H1 (cell line): ENCODE measurements around the gene LHX8. TPM values are rescaled to one million over a fixed set of nuclear protein-coding genes. Genes with fewer than 3 reads are reported as not detected.

Experiments
- CTCF ChIA-PET: fragments of 300-600 bp; sonication (Branson Sonifier 250); formaldehyde crosslinking; loops from one replicate; lab custom pipeline; 2021; ENCODE audit not compliant: partially characterized antibody; lab: Charles Lee
- POLR2A ChIA-PET: fragments of 300-600 bp; sonication (Branson Sonifier 250); formaldehyde crosslinking; loops from one replicate; lab custom pipeline; 2021; ENCODE audit warnings: inconsistent platforms; ENCODE audit not compliant: partially characterized antibody; lab: Charles Lee
- DNase-seq, 2 experiments: peaks; one replicate each; pipeline versions ENCODE4 v3.0.0 to v3.0.0-alpha.2; 2010 to 2022; ENCODE audit warnings: low spot score in 2 of 2, low read depth in 1 of 2, mixed read lengths in 1 of 2
- FAIRE-seq: peaks from 2 replicates; lab custom pipeline; 2011; peaks lifted over from hg19 to GRCh38; lab: Jason Lieb, UNC
- H2AFZ ChIP-seq: 2 replicates; pipeline ENCODE4 v1.8.1; 2012; ENCODE audit warnings: low read length, inconsistent platforms
- H2AK5ac ChIP-seq: 2 replicates; pipeline ENCODE4 v1.6.1; 2013; ENCODE audit warnings: low read depth, low read length
- H2BK120ac ChIP-seq: replicated peaks from 2 replicates; pipeline ENCODE3; 2013; ENCODE audit warnings: low read depth, low read length, inconsistent platforms
- H2BK12ac ChIP-seq: 2 replicates; pipeline ENCODE4 v1.6.1; 2013; ENCODE audit warnings: low read depth, low read length
- H2BK15ac ChIP-seq: 2 replicates; pipeline ENCODE4 v1.6.1; 2013; ENCODE audit warnings: low read length
- H2BK20ac ChIP-seq: 2 replicates; pipeline ENCODE4 v1.6.1; 2013; ENCODE audit warnings: low read length
- H2BK5ac ChIP-seq: 2 replicates; pipeline ENCODE4 v1.6.1; 2013; ENCODE audit warnings: low read depth, low read length
- H3K14ac ChIP-seq: 2 replicates; pipeline ENCODE4 v1.6.1; 2013; ENCODE audit warnings: inconsistent platforms; ENCODE audit not compliant: insufficient read length
- H3K18ac ChIP-seq: 2 replicates; pipeline ENCODE4 v1.6.1; 2013; ENCODE audit warnings: low read length; ENCODE audit errors: extremely low read depth
- H3K23ac ChIP-seq: 2 replicates; pipeline ENCODE4 v1.6.1; 2013; ENCODE audit warnings: inconsistent platforms; ENCODE audit not compliant: insufficient read length
- H3K23me2 ChIP-seq: 2 replicates; pipeline ENCODE4 v1.6.1; 2013; ENCODE audit warnings: low read depth, low read length
- H3K27ac ChIP-seq: 2 replicates; pipeline ENCODE4 v1.6.1; 2011; ENCODE audit warnings: low read depth, low read length, inconsistent platforms
- H3K27me3 ChIP-seq, 4 experiments: replicated peaks in 1 of 4; 1 replicate in 1 of 4; 2 replicates in 3 of 4; pipeline versions ENCODE4 v1.6.1 to v1.8.1; 2011 to 2013; ENCODE audit warnings: low read length in 3 of 4, mild to moderate bottlenecking in 3 of 4, inconsistent platforms in 2 of 4, mixed read lengths in 2 of 4, moderate library complexity in 1 of 4; ENCODE audit not compliant: control insufficient read depth in 3 of 4, insufficient read depth in 3 of 4; ENCODE audit errors: extremely low read depth in 1 of 4
- H3K36me3 ChIP-seq, 4 experiments: 2 replicates each; pipeline versions ENCODE4 v1.6.1 to v1.8.1; 2011 to 2013; ENCODE audit warnings: mild to moderate bottlenecking in 4 of 4, low read length in 3 of 4, moderate library complexity in 2 of 4, control low read depth in 1 of 4, inconsistent platforms in 1 of 4; ENCODE audit not compliant: insufficient read depth in 4 of 4, control insufficient read depth in 2 of 4
- H3K4ac ChIP-seq: replicated peaks from 2 replicates; pipeline ENCODE3; 2013; ENCODE audit warnings: low read length, low read depth, mixed read lengths, inconsistent platforms; ENCODE audit not compliant: insufficient read length
- H3K4me1 ChIP-seq, 4 experiments: replicated peaks in 1 of 4; 1 replicate in 1 of 4; 2 replicates in 3 of 4; pipeline versions ENCODE4 v1.6.1 to v1.8.1; 2011 to 2013; ENCODE audit warnings: low read length in 3 of 4, inconsistent platforms in 2 of 4, mixed read lengths in 1 of 4; ENCODE audit not compliant: insufficient read depth in 4 of 4, control insufficient read depth in 3 of 4
- H3K4me2 ChIP-seq, 2 experiments: 2 replicates each; pipeline versions ENCODE4 v1.6.1 to v1.8.1; 2011 to 2013; ENCODE audit warnings: low read depth in 2 of 2, low read length in 2 of 2, control low read depth in 1 of 2, inconsistent platforms in 1 of 2, mild to moderate bottlenecking in 1 of 2; ENCODE audit not compliant: insufficient read depth in 1 of 2
- H3K4me3 ChIP-seq, 4 experiments: fragments of 200-600, 300-600 bp in 1 of 4; sonication (generic), shearing (Covaris generic), sonication (Bioruptor Twin) in 1 of 4; 2 replicates each; pipeline versions ENCODE4 v1.5.1 to v1.8.1; 2011 to 2016; ENCODE audit warnings: low read length in 4 of 4, low read depth in 3 of 4, control low read depth in 2 of 4, inconsistent platforms in 2 of 4, mild to moderate bottlenecking in 2 of 4, mixed read lengths in 1 of 4, moderate library complexity in 1 of 4; ENCODE audit not compliant: insufficient read depth in 2 of 4; ENCODE audit errors: extremely low read depth in 1 of 4
- H3K56ac ChIP-seq: replicated peaks from 2 replicates; pipeline ENCODE3; 2013; ENCODE audit warnings: low read depth, mild to moderate bottlenecking, mixed read lengths, low read length, inconsistent platforms; ENCODE audit not compliant: insufficient read length
- H3K79me1 ChIP-seq: 2 replicates; pipeline ENCODE4 v1.6.1; 2013; ENCODE audit warnings: low read depth, low read length, control low read depth
- H3K79me2 ChIP-seq, 2 experiments: 2 replicates each; pipeline versions ENCODE4 v1.6.1 to v1.8.1; 2012 to 2013; ENCODE audit warnings: low read length in 2 of 2, mild to moderate bottlenecking in 2 of 2, inconsistent platforms in 1 of 2; ENCODE audit not compliant: insufficient read depth in 2 of 2, control insufficient read depth in 1 of 2
- H3K9ac ChIP-seq, 4 experiments: replicated peaks in 1 of 4; 1 replicate in 1 of 4; 2 replicates in 3 of 4; pipeline versions ENCODE4 v1.6.1 to v1.8.1; 2011 to 2013; ENCODE audit warnings: low read depth in 3 of 4, low read length in 3 of 4, control low read depth in 2 of 4, mild to moderate bottlenecking in 2 of 4, moderate library complexity in 2 of 4, inconsistent platforms in 1 of 4; ENCODE audit errors: extremely low read depth in 1 of 4
- H3K9me3 ChIP-seq, 2 experiments: 2 replicates each; pipeline versions ENCODE4 v1.6.1 to v1.8.1; 2012 to 2013; ENCODE audit warnings: mild to moderate bottlenecking in 2 of 2, moderate library complexity in 2 of 2, control low read depth in 1 of 2, inconsistent platforms in 1 of 2, low read depth in 1 of 2, low read length in 1 of 2, mixed read lengths in 1 of 2; ENCODE audit not compliant: insufficient read depth in 2 of 2
- H4K20me1 ChIP-seq, 2 experiments: replicated peaks in 1 of 2; 2 replicates each; pipeline versions ENCODE3 to v1.8.1; 2011 to 2013; ENCODE audit warnings: inconsistent platforms in 2 of 2, low read length in 2 of 2, mild to moderate bottlenecking in 1 of 2; ENCODE audit not compliant: insufficient read depth in 2 of 2, control insufficient read depth in 1 of 2
- H4K5ac ChIP-seq: 2 replicates; pipeline ENCODE4 v1.6.1; 2013; ENCODE audit warnings: low read length, low read depth, mixed read lengths, inconsistent platforms; ENCODE audit not compliant: insufficient read length
- H4K8ac ChIP-seq: 2 replicates; pipeline ENCODE4 v1.8.0; 2013; ENCODE audit warnings: mild to moderate bottlenecking, moderate library complexity, low read length, inconsistent platforms; ENCODE audit not compliant: insufficient read depth; ENCODE audit errors: extremely low read depth
- H4K91ac ChIP-seq: replicated peaks from 2 replicates; pipeline ENCODE3; 2013; ENCODE audit warnings: low read length, mixed read lengths, inconsistent platforms; ENCODE audit not compliant: insufficient read length
- ATF3 ChIP-seq: IDR thresholded peaks from 2 replicates; pipeline ENCODE4 v1.6.1; 2011; ENCODE audit warnings: low read depth, mild to moderate bottlenecking, low read length; ENCODE audit not compliant: insufficient read depth
- CHD2 ChIP-seq: IDR thresholded peaks from 2 replicates; pipeline ENCODE4 v1.6.1; 2012; ENCODE audit warnings: low read length, improper control_type of control experiment
- GTF2F1 ChIP-seq: IDR thresholded peaks from 2 replicates; pipeline ENCODE4 v1.6.1; 2012; ENCODE audit warnings: low read depth, low read length, improper control_type of control experiment, borderline replicate concordance
- HDAC6 ChIP-seq: IDR thresholded peaks from one replicate; pipeline ENCODE4 v1.7.1; 2012; ENCODE audit warnings: low read depth, mild to moderate bottlenecking, inconsistent platforms, low read length, moderate library complexity
- JUND ChIP-seq: IDR thresholded peaks from 2 replicates; pipeline ENCODE4 v1.6.1; 2011; ENCODE audit warnings: mild to moderate bottlenecking, improper control_type of control experiment, low read length
- POLR2A ChIP-seq, 2 experiments: IDR thresholded peaks; 1 replicate in 1 of 2; 2 replicates in 1 of 2; pipeline ENCODE4 v1.6.1; 2011; ENCODE audit warnings: low read depth in 2 of 2, low read length in 2 of 2, mild to moderate bottlenecking in 2 of 2; ENCODE audit errors: control extremely low read depth in 1 of 2
- POU5F1 ChIP-seq: IDR thresholded peaks from 2 replicates; pipeline ENCODE4 v1.6.1; 2011; ENCODE audit warnings: low read depth, mild to moderate bottlenecking, low read length, moderate library complexity
- RBBP5 ChIP-seq: IDR thresholded peaks from 2 replicates; pipeline ENCODE4 v1.7.1; 2012; ENCODE audit warnings: low read depth, mild to moderate bottlenecking, inconsistent platforms, low read length, moderate library complexity, borderline replicate concordance
- SIX5 ChIP-seq: IDR thresholded peaks from 2 replicates; pipeline ENCODE4 v1.6.1; 2011; ENCODE audit warnings: mild to moderate bottlenecking, low read depth, low read length
- SRF ChIP-seq: IDR thresholded peaks from 2 replicates; pipeline ENCODE4 v1.6.1; 2011; ENCODE audit warnings: mild to moderate bottlenecking, low read depth, low read length, moderate library complexity
- WGBS, 2 experiments: shearing (Covaris generic) in 1 of 2; methylation state at CpG; one replicate each; pipeline versions ENCODE4 v1.1.6 to v1.1.7; 2013 to 2015; ENCODE audit warnings: low lambda C conversion rate in 2 of 2, mixed read lengths in 2 of 2, inconsistent platforms in 1 of 2, low coverage in 1 of 2, missing lambda C conversion rate in 1 of 2; ENCODE audit not compliant: insufficient replicate concordance in 2 of 2, insufficient coverage in 1 of 2, insufficient read length in 1 of 2; ENCODE audit errors: extremely low coverage in 1 of 2, missing lambda C conversion rate in 1 of 2; 5-methylcytosine and 5-hydroxymethylcytosine counted together
- polyA plus RNA-seq, 7 experiments: library from polyadenylated mRNA; depleted of rRNA in 3 of 7; stranded (reverse) in 5 of 7; unstranded in 2 of 7; fragments of >200 nt in 5 of 7; fragments of 200-250 nt in 2 of 7; gene quantifications; 1 replicate in 5 of 7; 2 replicates in 1 of 7; 4 replicates in 1 of 7; pipeline versions ENCODE4 v1.2.1 to v1.2.3, GENCODE V29; 2011 to 2013; ENCODE audit warnings: missing spikeins in 2 of 7, mixed read lengths in 2 of 7
- total RNA-seq: library from RNA; stranded (reverse); fragmentation: NEBNext Ultra II Directional; extraction: Animal tissue kit (Norgen Biotek cat#: 25700); gene quantifications from 2 replicates; pipeline ENCODE4 v1.2.1, GENCODE V29; 2021
- TF ChIP-seq, protein P1 (sequence below), 3 experiments: IDR thresholded peaks; 1 replicate in 2 of 3; 2 replicates in 1 of 3; pipeline versions ENCODE4 v1.5.1 to v1.6.1; 2011; ENCODE audit warnings: low read length in 3 of 3, mild to moderate bottlenecking in 3 of 3, inconsistent platforms in 2 of 3, low read depth in 1 of 3, moderate library complexity in 1 of 3; ENCODE audit not compliant: insufficient read depth in 1 of 3; ENCODE audit errors: control extremely low read depth in 1 of 3

LHX8 gene
- total and polyA plus RNA-seq, 2 of the 8 experiments (the other 6 are each of a cell fraction or from before 2014, with no cell fraction given): 0.50 to 1.2 TPM

DNA sequence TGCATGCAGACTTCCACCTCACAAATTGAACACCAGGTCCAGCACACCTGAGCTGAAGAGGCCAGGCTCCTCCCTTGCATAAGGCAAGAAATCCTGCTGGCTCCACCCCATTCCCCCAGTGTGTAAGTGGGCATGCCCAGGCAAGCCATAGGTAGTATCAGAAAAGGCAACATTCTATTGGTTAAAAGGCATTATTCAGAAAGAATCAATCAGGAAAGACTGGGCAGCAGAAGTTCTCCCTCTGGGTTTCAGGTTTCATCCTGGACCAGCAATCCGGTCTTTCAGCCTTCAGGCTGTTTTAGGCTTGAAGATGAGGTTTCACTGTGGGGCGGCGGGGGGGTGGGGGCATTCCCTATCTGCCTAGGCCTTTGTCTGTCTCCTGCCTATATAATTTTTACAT lies 42.0 kb upstream of the LHX8 start:
- Histone ChIP-seq H3K9me3 (peaks cover 5 to 9% of the 10 kb centered on the region in 2 experiments; a peak in 2 of 4 replicates), H3K18ac (no peak overlapping the region), H3K9ac (no peak overlapping the region), H4K5ac (peak overlapping the region; percentile 72), H2BK120ac (no peak overlapping the region), H3K23me2 (no peaks in the 10 kb centered on the region; the same call in 1 of the 2 replicates), H2BK20ac (no peak overlapping the region), H3K4me2 (no peak overlapping the region; a peak in 1 of 4 replicates), H2BK12ac (no peak overlapping the region), H4K20me1 (no peaks in the 10 kb centered on the region), H4K91ac (no peak overlapping the region), H3K27me3 (no peaks in the 10 kb centered on the region), H3K23ac (no peak overlapping the region), H3K79me1 (no peaks in the 10 kb centered on the region), H2BK15ac (no peak overlapping the region), H3K14ac (no peak overlapping the region), H2AFZ (no peak overlapping the region), H3K4ac (no peak overlapping the region), H3K27ac (no peak overlapping the region), H3K56ac (no peak overlapping the region), H4K8ac (no peak overlapping the region), H3K79me2 (no peaks in the 10 kb centered on the region), H2AK5ac (no peak overlapping the region), H3K4me1 (peaks cover 0 to 2% (median 0%) of the 10 kb centered on the region in 4 experiments; a peak in 2 of 7 replicates), H3K36me3 (no peaks in the 10 kb centered on the region), H2BK5ac (no peak overlapping the region; the same call in 1 of the 2 replicates), H3K4me3 (no peak overlapping the region)
- FAIRE-seq (peak; percentile 78), DNase-seq (no peak)
- POLR2A ChIA-PET: interaction anchor here (0.7 kb wide), 3 partner anchors 44 to 265 kb away, joined by 3 read pairs; no protein-coding TSS in a partner anchor
- CTCF ChIA-PET: no interaction called here
- 42% methylated on average over 3 of the region's 3 CpGs; no CpG with 5 or more reads in 1 of the 2 experiments for WGBS, 2 experiments
- TF ChIP-seq, protein P1, sequence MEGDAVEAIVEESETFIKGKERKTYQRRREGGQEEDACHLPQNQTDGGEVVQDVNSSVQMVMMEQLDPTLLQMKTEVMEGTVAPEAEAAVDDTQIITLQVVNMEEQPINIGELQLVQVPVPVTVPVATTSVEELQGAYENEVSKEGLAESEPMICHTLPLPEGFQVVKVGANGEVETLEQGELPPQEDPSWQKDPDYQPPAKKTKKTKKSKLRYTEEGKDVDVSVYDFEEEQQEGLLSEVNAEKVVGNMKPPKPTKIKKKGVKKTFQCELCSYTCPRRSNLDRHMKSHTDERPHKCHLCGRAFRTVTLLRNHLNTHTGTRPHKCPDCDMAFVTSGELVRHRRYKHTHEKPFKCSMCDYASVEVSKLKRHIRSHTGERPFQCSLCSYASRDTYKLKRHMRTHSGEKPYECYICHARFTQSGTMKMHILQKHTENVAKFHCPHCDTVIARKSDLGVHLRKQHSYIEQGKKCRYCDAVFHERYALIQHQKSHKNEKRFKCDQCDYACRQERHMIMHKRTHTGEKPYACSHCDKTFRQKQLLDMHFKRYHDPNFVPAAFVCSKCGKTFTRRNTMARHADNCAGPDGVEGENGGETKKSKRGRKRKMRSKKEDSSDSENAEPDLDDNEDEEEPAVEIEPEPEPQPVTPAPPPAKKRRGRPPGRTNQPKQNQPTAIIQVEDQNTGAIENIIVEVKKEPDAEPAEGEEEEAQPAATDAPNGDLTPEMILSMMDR (IDR thresholded peaks at IDR 0.05; ENCODE audit: control extremely low read depth in 1 of 3, insufficient read depth in 1 of 3, low read depth in 1 of 3, low read length in 3 of 3): no peak
- TF ChIP-seq HDAC6 (no peak), POLR2A (IDR thresholded peaks at IDR 0.05; ENCODE audit: control extremely low read depth in 1 of 2, low read depth in 2 of 2, low read length in 2 of 2) (0 out of 3 replicates have a peak, but pooled peaks of 1 of the 2 experiments have one; percentile 43), ATF3 (no peak), SIX5 (peak; percentile 26), CHD2 (no peak), RBBP5 (no peak), JUND (no peak), POU5F1 (no peak), SRF (no peak), GTF2F1 (no peak)
